CD4-positive, alpha-beta T cell treated with Interleukin-17A for 4 hours (primary cell): ENCODE results near the gene ELP4.

ENCODE experiments used
- DNase-seq: peaks from one replicate; pipeline ENCODE4 v3.0.0-alpha.2; 2020; ENCODE audit warnings: mixed read lengths

Gene ELP4

GRCh38 chr11:31802990-31803812 is 293.6 kb downstream of the ELP4 start:
- no peak for DNase-seq

GRCh38 chr11:31803813-31804311 is 294.3 kb downstream of the ELP4 start:
- DNase-seq, result no peak

GRCh38 chr11:31804312-31805036 is 294.9 kb downstream of the ELP4 start:
- no peak for DNase-seq

DNA sequence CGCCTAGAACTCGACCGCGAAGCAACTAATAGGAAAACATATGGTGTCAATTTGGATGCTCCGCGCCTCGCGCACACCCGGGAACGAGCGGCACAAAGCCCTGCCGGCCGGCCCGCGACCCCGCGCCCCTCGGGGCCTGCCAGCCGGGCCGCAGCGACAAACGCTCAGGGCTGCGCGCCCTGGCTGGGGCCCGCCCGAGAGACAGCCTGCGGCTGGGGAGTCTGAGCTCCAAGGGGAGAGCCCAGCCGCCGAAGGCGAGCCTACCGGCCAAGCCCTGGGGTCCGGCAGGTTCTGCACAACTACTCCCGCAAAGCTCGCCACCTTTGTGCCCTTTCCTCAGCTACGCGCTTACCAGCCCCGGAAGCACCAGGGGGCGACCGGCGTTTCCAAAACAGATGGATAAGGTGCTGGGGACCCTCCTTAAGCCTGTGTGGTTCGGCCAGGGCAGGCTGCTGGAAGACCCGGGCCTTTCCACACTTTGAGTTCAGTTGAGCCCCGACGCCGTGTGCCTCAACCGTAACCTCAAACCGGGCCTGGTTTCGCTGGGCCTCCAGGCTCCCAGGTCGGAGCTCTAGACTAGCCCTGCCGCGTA is 295.6 kb downstream of the ELP4 start:
- no peak for DNase-seq

GRCh38 chr11:31805629-31806185 is 296.1 kb downstream of the ELP4 start:
- no peak for DNase-seq

GRCh38 chr11:31806186-31806927 is 296.8 kb downstream of the ELP4 start:
- no peak for DNase-seq

- DNase-seq, result no peak
Observed at GRCh38 chr11:31806928-31807798, 297.6 kb downstream of the ELP4 start.

DNA sequence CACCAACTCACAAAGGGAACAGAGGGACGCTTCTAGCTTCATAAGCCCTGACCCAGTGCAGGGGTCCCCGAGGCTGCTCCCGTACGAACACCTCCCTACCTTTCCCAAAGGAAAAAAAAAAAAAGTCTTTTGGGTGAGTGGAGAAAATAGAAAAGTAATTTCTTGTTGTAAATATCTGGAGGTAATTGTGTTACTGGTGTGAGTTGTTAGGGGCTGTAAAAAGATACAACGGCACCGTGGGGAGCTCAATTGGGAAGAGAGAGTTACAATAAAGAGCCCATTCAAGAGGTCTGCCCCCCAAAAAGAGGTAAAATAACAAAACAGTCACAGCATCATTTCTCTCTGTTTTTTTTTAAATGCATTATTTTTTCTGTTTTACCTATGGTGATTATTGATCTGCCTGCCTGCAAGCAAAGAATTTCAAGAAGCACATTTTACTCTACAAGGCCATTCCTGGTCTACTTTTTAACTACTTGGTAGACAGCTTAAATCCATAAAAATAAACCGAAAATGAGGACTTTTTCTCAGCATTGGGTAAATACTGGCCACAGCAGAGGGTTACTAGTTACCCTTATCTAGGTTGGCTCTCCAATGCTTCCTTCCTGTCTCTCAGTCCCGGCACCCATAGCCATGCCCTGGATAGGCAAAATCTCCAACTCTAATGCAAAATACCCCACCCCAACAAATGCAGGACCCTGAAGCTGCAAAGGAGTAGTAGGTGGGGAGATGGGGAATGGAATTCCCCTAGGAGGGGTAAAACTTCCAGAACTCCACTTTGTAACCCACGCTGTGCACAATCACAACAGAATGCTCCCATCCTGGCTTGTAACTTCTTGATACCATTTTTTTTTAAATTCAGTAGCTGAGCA is 298.5 kb downstream of the ELP4 start:
- DNase-seq, result no peak

- DNase-seq, result no peak
Observed at GRCh38 chr11:31808721-31809540, 299.4 kb downstream of the ELP4 start.

DNA sequence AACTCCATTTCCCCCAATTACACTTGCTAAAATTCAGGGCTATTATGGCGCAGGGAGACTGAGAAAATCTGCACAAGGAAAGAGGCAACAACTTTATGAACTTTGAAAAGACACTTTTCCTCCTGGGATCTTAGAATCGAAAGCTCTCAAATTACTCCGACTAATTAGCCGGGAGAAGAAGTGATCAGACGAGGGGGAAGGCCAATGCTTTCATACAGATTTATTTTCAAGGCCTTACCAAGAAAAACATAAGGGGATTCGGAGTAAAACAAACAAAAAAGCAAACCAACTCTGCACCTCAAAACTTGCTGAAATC is 299.9 kb downstream of the ELP4 start:
- DNase-seq, result no peak

DNA sequence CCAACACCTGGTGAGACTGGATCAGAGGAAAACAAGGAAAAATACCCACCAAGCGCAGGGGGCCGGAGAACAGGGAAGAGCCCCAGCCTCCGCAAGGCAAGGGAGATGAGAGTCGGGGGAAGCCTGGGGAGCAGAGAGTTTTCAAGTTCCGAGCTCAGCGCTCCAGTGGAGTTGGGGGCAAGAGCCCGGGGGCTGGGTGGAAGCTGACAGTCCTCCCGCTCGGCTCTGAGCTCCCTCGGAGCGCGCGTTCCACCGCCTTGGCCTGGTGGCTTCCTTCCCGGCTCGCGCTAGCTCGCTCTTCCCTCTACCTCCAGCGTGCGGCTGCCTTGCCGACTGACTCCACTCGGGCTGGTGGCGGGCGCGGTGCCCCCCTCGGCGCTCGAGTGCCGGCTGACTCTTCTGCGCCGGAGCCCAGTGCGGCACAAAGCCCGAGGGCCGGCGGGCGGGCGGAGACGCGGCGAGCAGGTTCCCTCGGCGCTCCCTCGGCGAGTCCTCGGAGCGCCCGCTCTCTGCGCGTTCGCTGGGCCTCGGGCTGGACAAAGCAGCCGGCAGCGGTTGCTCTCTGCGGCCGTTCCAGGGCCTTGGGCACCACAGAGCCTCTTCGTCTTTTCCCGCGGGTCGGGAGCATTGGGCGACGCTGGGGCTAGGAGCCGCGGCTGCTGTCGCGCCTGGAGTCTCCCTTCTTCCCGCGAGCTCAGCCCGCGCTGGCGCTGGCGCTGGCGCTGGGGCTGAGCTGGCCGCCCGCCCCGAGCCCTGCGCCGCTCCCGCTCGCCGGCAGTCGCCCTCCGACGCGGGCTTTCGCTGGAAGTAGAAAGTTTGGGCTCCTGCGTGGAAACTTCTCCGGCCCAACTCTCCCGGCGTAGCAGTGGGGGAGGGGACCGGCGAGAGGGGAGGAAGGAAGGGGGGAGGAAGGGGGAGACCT is 300.6 kb downstream of the ELP4 start:
- DNase-seq, result no peak

- DNase-seq, result peak; percentile 19
Observed at GRCh38 chr11:31810779-31811647, 301.4 kb downstream of the ELP4 start, which contains the start of gene PAX6. TSS of gene PAX6 (minus strand) at chr11:31811322. CDS start at chr11:31806411, 4,911 bp downstream.

GRCh38 chr11:31812383-31813381 is 303.1 kb downstream of the ELP4 start:
- DNase-seq, result no peak

DNA sequence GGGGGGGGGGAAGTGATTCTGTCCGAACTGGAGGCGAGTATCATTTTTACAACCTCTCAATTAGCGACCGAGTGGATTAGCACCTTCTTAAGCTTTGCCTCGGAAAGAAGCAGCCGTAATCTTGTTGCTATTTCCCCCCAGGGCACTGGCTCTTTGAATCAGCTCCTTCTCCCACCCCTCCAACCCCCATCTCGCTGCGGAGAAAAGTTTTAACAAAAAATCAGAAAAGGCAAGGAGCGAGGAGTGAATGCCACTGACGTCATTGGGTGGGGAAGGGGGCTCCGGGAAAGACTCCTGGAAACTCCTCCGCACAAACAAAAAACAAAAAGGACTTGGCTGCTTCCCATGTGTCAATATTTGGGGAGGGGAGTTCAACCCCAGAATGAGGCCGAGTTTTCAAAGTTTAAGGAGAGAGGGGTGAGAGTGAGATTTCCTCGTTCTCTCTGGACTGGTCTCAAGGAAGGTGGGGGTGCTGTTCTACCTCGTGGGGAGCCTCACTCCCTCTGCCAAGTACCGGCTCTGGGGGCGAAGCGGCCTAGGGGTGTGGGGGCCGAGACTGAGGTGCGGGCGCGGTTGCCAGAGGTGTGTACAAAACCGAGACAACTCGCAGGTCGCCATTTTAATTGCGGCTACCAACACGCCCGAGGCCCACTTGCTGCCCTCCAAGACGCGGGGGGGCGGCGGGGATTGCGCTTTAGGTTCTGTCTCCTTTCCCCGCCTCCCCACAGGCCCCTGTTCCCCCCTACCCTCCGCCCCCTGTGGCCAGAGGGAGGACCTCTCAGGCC is 304.0 kb downstream of the ELP4 start:
- DNase-seq, result no peak

DNA sequence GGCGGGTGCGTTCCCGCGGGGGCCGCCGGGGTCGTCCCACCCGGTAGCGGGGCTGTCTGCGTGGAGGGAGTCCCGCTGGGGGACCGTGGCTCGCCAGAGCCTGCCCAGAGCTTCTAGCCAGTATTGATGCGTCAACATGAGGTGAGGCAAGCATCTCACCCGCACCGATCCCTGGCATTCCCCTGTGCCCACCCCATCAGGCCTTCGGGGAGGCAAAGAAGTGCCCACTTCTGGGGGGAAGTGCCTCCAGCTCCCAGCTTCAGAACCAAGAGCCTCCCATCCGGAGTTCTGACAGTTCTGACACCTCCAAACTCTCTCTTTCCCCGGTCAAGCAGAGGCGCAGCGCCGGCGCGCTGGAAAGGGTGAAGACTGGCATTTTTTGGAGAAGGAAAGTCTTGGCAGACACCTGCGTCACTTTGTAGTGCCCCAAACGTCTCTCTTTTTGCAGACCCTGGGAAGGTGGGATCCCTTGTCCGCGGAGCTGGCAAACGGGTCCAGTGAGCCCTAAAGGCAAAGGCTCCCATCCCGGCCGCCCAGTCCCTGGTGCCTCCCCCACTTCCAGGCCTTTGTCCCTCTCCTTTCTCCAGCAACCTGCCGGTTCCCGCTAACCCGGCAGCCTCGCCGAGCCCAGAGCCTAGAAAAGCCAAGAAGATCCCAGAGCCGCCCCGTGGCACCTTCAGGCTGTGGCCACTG is 304.8 kb downstream of the ELP4 start:
- no peak for DNase-seq
